HFFc6 (cell line): Measurements from ENCODE around the gene PHACTR3. TPM values are rescaled to one million over a fixed set of nuclear protein-coding genes. Genes with fewer than 3 reads are reported as not detected.

Experiments
- DNase-seq: peaks from one replicate; pipeline ENCODE4 v3.0.0-alpha.2; 2018
- H3K27ac Mint-ChIP-seq: 2 replicates; pipeline ENCODE4 v1.8.0; 2020; ENCODE audit warnings: mild to moderate bottlenecking, mixed read lengths
- H3K27me3 Mint-ChIP-seq: 2 replicates; pipeline ENCODE4 v1.8.0; 2021; ENCODE audit warnings: mild to moderate bottlenecking, moderate library complexity, mixed read lengths; ENCODE audit not compliant: insufficient read depth
- H3K36me3 Mint-ChIP-seq: 2 replicates; pipeline ENCODE4 v1.8.0; 2021; ENCODE audit warnings: low read depth, mixed read lengths
- H3K4me1 Mint-ChIP-seq: 2 replicates; pipeline ENCODE4 v1.8.0; 2020; ENCODE audit warnings: low read depth, mixed read lengths
- H3K4me3 Mint-ChIP-seq: 2 replicates; pipeline ENCODE4 v1.8.0; 2020; ENCODE audit warnings: mild to moderate bottlenecking, moderate library complexity, mixed read lengths
- H3K9me3 Mint-ChIP-seq: 2 replicates; pipeline ENCODE4 v1.8.0; 2020; ENCODE audit warnings: mild to moderate bottlenecking, mixed read lengths
- CTCF ChIP-seq: fragments of 200-600 bp; sonication (generic); IDR thresholded peaks from 2 replicates; pipeline ENCODE4 v1.5.0; 2021; ENCODE audit warnings: antibody characterized with exemption, mild to moderate bottlenecking
- total RNA-seq, 6 experiments: library from RNA; stranded (reverse); fragmentation: NEBNext Ultra II Directional; extraction: Animal tissue kit (Norgen Biotek cat#: 25700); gene quantifications; 2 replicates in 1 of 6; 3 replicates in 5 of 6; pipeline ENCODE4 v1.2.3, GENCODE V29; 2021

Gene PHACTR3
- total RNA-seq, 6 experiments from 2014 or later: not detected

- H3K27me3 Mint-ChIP-seq: no peaks in the 10 kb centered on the region; the same call in 1 of the 2 replicates
These were observed 52.1 kb downstream of the PHACTR3 start for GRCh38 chr20:59656417-59656816.

GRCh38 chr20:59657459-59658046 lies 53.2 kb downstream of the PHACTR3 start:
- no peak for DNase-seq
- Mint-ChIP-seq H3K9me3 (peaks cover 67% of the 10 kb centered on the region), H3K4me3 (no peak overlapping the region), H3K27me3 (no peaks in the 10 kb centered on the region; the same call in 1 of the 2 replicates), H3K27ac (no peak overlapping the region), H3K4me1 (no peaks in the 10 kb centered on the region), H3K36me3 (peaks cover 5% of the 10 kb centered on the region; the same call in 1 of the 2 replicates)
- no peak for TF ChIP-seq CTCF

More at GRCh38 chr20:59656417-59656816, 52.1 kb downstream of the PHACTR3 start:
- Mint-ChIP-seq H3K9me3 (peaks cover 64% of the 10 kb centered on the region), H3K4me1 (no peaks in the 10 kb centered on the region), H3K36me3 (peaks cover 5% of the 10 kb centered on the region; the same call in 1 of the 2 replicates), H3K4me3 (no peak overlapping the region), H3K27ac (no peak overlapping the region)
- no peak for DNase-seq
- no peak for TF ChIP-seq CTCF

GRCh38 chr20:59660471-59660870 lies 56.1 kb downstream of the PHACTR3 start:
- peaks cover 77% of the 10 kb centered on the region for H3K9me3 Mint-ChIP-seq
- H3K27ac Mint-ChIP-seq: no peak overlapping the region
- H3K4me3 Mint-ChIP-seq: no peak overlapping the region
- H3K27me3 Mint-ChIP-seq: no peaks in the 10 kb centered on the region; the same call in 1 of the 2 replicates
- no peak for DNase-seq
- TF ChIP-seq CTCF: no peak
- H3K36me3 Mint-ChIP-seq: peaks cover 5% of the 10 kb centered on the region; the same call in 1 of the 2 replicates
- H3K4me1 Mint-ChIP-seq: no peaks in the 10 kb centered on the region

GRCh38 chr20:59661153-59661552 lies 56.8 kb downstream of the PHACTR3 start:
- H3K4me3 Mint-ChIP-seq: no peak overlapping the region
- H3K4me1 Mint-ChIP-seq: no peaks in the 10 kb centered on the region

GRCh38 chr20:59661621-59662020 lies 57.3 kb downstream of the PHACTR3 start:
- no peak for DNase-seq
- H3K9me3 Mint-ChIP-seq: peaks cover 83% of the 10 kb centered on the region
- no peak for TF ChIP-seq CTCF
- no peak overlapping the region for H3K27ac Mint-ChIP-seq
- no peaks in the 10 kb centered on the region for H3K4me1 Mint-ChIP-seq
- H3K4me3 Mint-ChIP-seq: no peak overlapping the region
- peaks cover 11% of the 10 kb centered on the region for H3K36me3 Mint-ChIP-seq
- no peaks in the 10 kb centered on the region; the same call in 1 of the 2 replicates for H3K27me3 Mint-ChIP-seq

More at GRCh38 chr20:59661153-59661552, 56.8 kb downstream of the PHACTR3 start:
- Mint-ChIP-seq H3K36me3 (peaks cover 6% of the 10 kb centered on the region), H3K9me3 (peaks cover 81% of the 10 kb centered on the region), H3K27ac (no peak overlapping the region), H3K27me3 (no peaks in the 10 kb centered on the region; the same call in 1 of the 2 replicates)
- no peak for TF ChIP-seq CTCF
- no peak for DNase-seq
